SK-N-MC (cell line): Measurements from ENCODE around the gene BICDL1.

Experiments used
- EZH2 ChIP-seq: fragments of 200-600 bp; sonication (generic); IDR thresholded peaks from one replicate; pipeline ENCODE4 v1.6.1; 2017; ENCODE audit warnings: antibody characterized with exemption
- FOXP2 ChIP-seq: optimal IDR thresholded peaks from 2 replicates; pipeline ENCODE3; 2011; ENCODE audit warnings: mild to moderate bottlenecking, moderate library complexity; ENCODE audit not compliant: insufficient read depth; ENCODE audit errors: extremely low read length, control extremely low read depth
- POLR2AphosphoS5 ChIP-seq: IDR thresholded peaks from 2 replicates; pipeline ENCODE4 v1.6.1; 2012; ENCODE audit warnings: mild to moderate bottlenecking, low read depth, low read length, borderline replicate concordance

- TF ChIP-seq POLR2AphosphoS5 = no peak
- no peak for TF ChIP-seq EZH2
- TF ChIP-seq FOXP2 = no peak
These were observed 87.6 kb downstream of the BICDL1 start for GRCh38 chr12:120076651-120077050.
